GM12878 (cell line): Measurements from ENCODE around the gene IDI1. TPM values are rescaled to one million over a fixed set of nuclear protein-coding genes. Genes with fewer than 3 reads are reported as not detected.

ENCODE experiments used
- ATAC-seq: fragments of 200-7000 bp; cut with Tn5 transposase; 3 replicates; pipeline ENCODE4 v1.9.1; 2020; ENCODE audit warnings: mild to moderate bottlenecking, moderate library complexity
- BruUV-seq: library from RNA; stranded (reverse); fragments of 400-500 nt; replicated peaks from 2 replicates; lab custom pipeline; 2021; lab: Mats Ljungman, UMichigan
- CTCF ChIA-PET: fragments of 300-600 bp; sonication (Branson Sonifier 250); formaldehyde crosslinking; extraction: SDS; loops from one replicate; lab custom pipeline; 2021; ENCODE audit warnings: inconsistent platforms; lab: Yijun Ruan, JAX
- POLR2A ChIA-PET: fragments of 350-600 bp; formaldehyde crosslinking; extraction: SDS; loops from one replicate; lab custom pipeline; 2021; ENCODE audit warnings: inconsistent platforms; lab: Charles Lee
- RAD21 ChIA-PET: fragments of 300-600 bp; sonication (Branson Sonifier 250); formaldehyde crosslinking; loops from one replicate; lab custom pipeline; 2023; ENCODE audit warnings: antibody characterized with exemption; ENCODE audit not compliant: unreplicated experiment; lab: Charles Lee
- SMC1A ChIA-PET: fragments of 300-600 bp; sonication (Branson Sonifier 250); formaldehyde crosslinking; loops from one replicate; lab custom pipeline; 2023; ENCODE audit not compliant: unreplicated experiment, uncharacterized antibody; lab: Charles Lee
- DNase-seq: peaks from one replicate; pipeline ENCODE4 v3.0.0-alpha.2; 2011; ENCODE audit warnings: low read depth, low spot score
- FAIRE-seq: peaks from 3 replicates; lab custom pipeline; 2011; peaks lifted over from hg19 to GRCh38; lab: Jason Lieb, UNC
- H2AFZ ChIP-seq: 2 replicates; pipeline ENCODE4 v1.6.0; 2011; ENCODE audit warnings: low read depth, low read length, control low read depth; ENCODE audit not compliant: control insufficient read depth
- H3K27ac ChIP-seq: 2 replicates; pipeline ENCODE4 v1.5.1; 2011; ENCODE audit warnings: control low read depth; ENCODE audit not compliant: control insufficient read depth, insufficient read depth
- H3K27me3 ChIP-seq, 2 experiments: replicated peaks in 1 of 2; 2 replicates each; pipeline versions ENCODE4 v1.6.0 to v1.6.1; 2011; ENCODE audit warnings: low read length in 1 of 2; ENCODE audit not compliant: control insufficient read depth in 2 of 2, insufficient read depth in 2 of 2
- H3K36me3 ChIP-seq, 2 experiments: 2 replicates each; pipeline ENCODE4 v1.5.1; 2011; ENCODE audit warnings: low read length in 1 of 2; ENCODE audit not compliant: control insufficient read depth in 2 of 2, insufficient read depth in 2 of 2
- H3K4me1 ChIP-seq: 2 replicates; pipeline ENCODE4 v1.6.1; 2011; ENCODE audit warnings: mild to moderate bottlenecking, low read length, moderate library complexity, mixed read lengths; ENCODE audit not compliant: control insufficient read depth, insufficient read depth
- H3K4me2 ChIP-seq: 2 replicates; pipeline ENCODE4 v1.6.0; 2011; ENCODE audit warnings: control low read depth; ENCODE audit not compliant: control insufficient read depth, insufficient read depth
- H3K4me3 ChIP-seq: fragments of 200-600 bp; sonication (generic); 2 replicates; pipeline ENCODE4 v1.5.1; 2016
- H3K79me2 ChIP-seq: 2 replicates; pipeline ENCODE4 v1.6.0; 2011; ENCODE audit warnings: low read length; ENCODE audit not compliant: control insufficient read depth, insufficient read depth
- H3K9ac ChIP-seq: 2 replicates; pipeline ENCODE4 v1.8.0; 2011; ENCODE audit warnings: low read length, control low read depth, mixed read lengths; ENCODE audit not compliant: control insufficient read depth, insufficient read depth
- H3K9me3 ChIP-seq: replicated peaks from 3 replicates; pipeline ENCODE4 v1.5.1; 2011; ENCODE audit warnings: mild to moderate bottlenecking, low read length; ENCODE audit not compliant: control insufficient read depth, insufficient read depth
- H4K20me1 ChIP-seq: 2 replicates; pipeline ENCODE4 v1.6.0; 2011; ENCODE audit not compliant: control insufficient read depth, insufficient read depth
- BHLHE40 ChIP-seq, 2 experiments: fragments of 450-650 bp in 1 of 2; IDR thresholded peaks; 2 replicates each; pipeline ENCODE4 v1.6.1; 2011 to 2017; ENCODE audit warnings: low read depth in 2 of 2, borderline replicate concordance in 1 of 2, improper control_type of control experiment in 1 of 2, low read length in 1 of 2, mild to moderate bottlenecking in 1 of 2
- ESRRA ChIP-seq: IDR thresholded peaks from 2 replicates; pipeline ENCODE4 v1.6.1; 2012; ENCODE audit warnings: mild to moderate bottlenecking, low read length, improper control_type of control experiment
- HDAC2 ChIP-seq: fragments of 200-600 bp; sonication (generic); IDR thresholded peaks from 2 replicates; pipeline ENCODE4 v1.6.1; 2017
- MTA3 ChIP-seq: IDR thresholded peaks from 2 replicates; pipeline ENCODE4 v1.6.1; 2012; ENCODE audit warnings: low read length, inconsistent platforms, borderline replicate concordance
- RCOR1 ChIP-seq: conservative IDR thresholded peaks from 2 replicates; pipeline ENCODE4 v1.6.1; 2012; ENCODE audit warnings: low read depth, low read length, improper control_type of control experiment
- TARDBP ChIP-seq: IDR thresholded peaks from 2 replicates; pipeline ENCODE4 v1.6.1; 2016; ENCODE audit warnings: borderline replicate concordance
- ZBED1 ChIP-seq: IDR thresholded peaks from 2 replicates; pipeline ENCODE4 v1.6.1; 2016; ENCODE audit warnings: borderline replicate concordance
- WGBS: methylation state at CpG from one replicate; pipeline ENCODE4 v1.1.6; 2016; ENCODE audit warnings: low lambda C conversion rate; ENCODE audit not compliant: insufficient replicate concordance, insufficient coverage; ENCODE audit errors: missing lambda C conversion rate; 5-methylcytosine and 5-hydroxymethylcytosine counted together
- in situ Hi-C: fragments of 300-500 bp; cut with MboI; formaldehyde crosslinking; loops from 9 replicates; pipeline ENCODE4 v1.14.3; 2018; ENCODE audit warnings: mixed read lengths
- intact Hi-C: fragments of 100-400 bp; cut with micrococcal nuclease; formaldehyde crosslinking; loops from one replicate; pipeline ENCODE4 v1.14.2; 2022; ENCODE audit not compliant: unreplicated experiment
- polyA plus RNA-seq, 11 experiments: library from polyadenylated mRNA; depleted of rRNA in 4 of 11; unstranded in 6 of 11; stranded (reverse) in 5 of 11; fragments of >200 nt; fragmentation: Nextera tagmentation in 4 of 11; fragmentation: Illumina TruSeq in 1 of 11; extraction: Ambion mirVana in 4 of 11; extraction: Trizol in 1 of 11; gene quantifications; 1 replicate in 1 of 11; 2 replicates in 10 of 11; pipeline versions ENCODE4 v1.2.1 to v1.2.3, GENCODE V29; 2011 to 2016; ENCODE audit warnings: inconsistent platforms in 2 of 11, missing spikeins in 2 of 11, low read depth in 1 of 11
- total RNA-seq, 4 experiments: library from RNA; depleted of rRNA in 3 of 4; stranded (reverse); fragments of >200 nt in 3 of 4; fragmentation: Illumina TruSeq in 1 of 4; extraction: Trizol in 1 of 4; gene quantifications; 2 replicates each; pipeline versions ENCODE4 v1.2.1 to v1.2.3, GENCODE V29; 2013 to 2021
- TF ChIP-seq, protein P1 (sequence below): fragments of 450-650 bp; IDR thresholded peaks from 2 replicates; pipeline ENCODE4 v1.6.1; 2016; ENCODE audit warnings: mild to moderate bottlenecking

Gene IDI1
- total and polyA plus RNA-seq, 10 of the 15 experiments (the other 5 are each of a cell fraction or from before 2014, with no cell fraction given) = 85.5 to 223 (median 157) TPM

- CTCF ChIA-PET = interaction anchor here (1.4 kb wide), 1 partner anchor 11 kb away, joined by 4 read pairs; no protein-coding TSS in a partner anchor
- TF ChIP-seq, protein P1, sequence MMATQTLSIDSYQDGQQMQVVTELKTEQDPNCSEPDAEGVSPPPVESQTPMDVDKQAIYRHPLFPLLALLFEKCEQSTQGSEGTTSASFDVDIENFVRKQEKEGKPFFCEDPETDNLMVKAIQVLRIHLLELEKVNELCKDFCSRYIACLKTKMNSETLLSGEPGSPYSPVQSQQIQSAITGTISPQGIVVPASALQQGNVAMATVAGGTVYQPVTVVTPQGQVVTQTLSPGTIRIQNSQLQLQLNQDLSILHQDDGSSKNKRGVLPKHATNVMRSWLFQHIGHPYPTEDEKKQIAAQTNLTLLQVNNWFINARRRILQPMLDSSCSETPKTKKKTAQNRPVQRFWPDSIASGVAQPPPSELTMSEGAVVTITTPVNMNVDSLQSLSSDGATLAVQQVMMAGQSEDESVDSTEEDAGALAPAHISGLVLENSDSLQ = no peak
- TF ChIP-seq BHLHE40 (IDR thresholded peaks at IDR 0.05; ENCODE audit: borderline replicate concordance in 1 of 2, low read depth in 2 of 2, low read length in 1 of 2) (no peak), TARDBP (no peak), MTA3 (no peak), ESRRA (no peak), HDAC2 (no peak), RCOR1 (no peak), ZBED1 (no peak)
- POLR2A ChIA-PET = no interaction called here
- RAD21 ChIA-PET = no interaction called here
- Histone ChIP-seq H3K4me2 (no peak overlapping the region), H3K4me1 (no peaks in the 10 kb centered on the region), H2AFZ (no peak overlapping the region), H3K27me3 (no peaks in the 10 kb centered on the region), H3K9me3 (no peaks in the 10 kb centered on the region), H4K20me1 (no peaks in the 10 kb centered on the region), H3K36me3 (peaks cover 5% of the 10 kb centered on the region in 2 experiments; a peak in 3 of 4 replicates), H3K79me2 (no peaks in the 10 kb centered on the region), H3K9ac (no peak overlapping the region), H3K27ac (no peak overlapping the region), H3K4me3 (no peak overlapping the region)
- SMC1A ChIA-PET = no interaction called here
- BruUV-seq = no TSS peak
- no peak for ATAC-seq
- in situ Hi-C loops = no loop called here
- no peak for FAIRE-seq
- intact Hi-C loops = no loop called here
- DNase-seq = no peak
- WGBS = 86% methylated on average over 12 of the region's 12 CpGs
Observed at GRCh38 chr10:1022413-1022812, 26.5 kb downstream of the IDI1 start.
